ENCODE measurements around the gene H2BW2.
"Not testable (repeated sequence)": the region's sequence is repeated elsewhere in the genome, so short reads cannot be mapped to it uniquely, and the experiment has no call there.

The H2BW2 gene

DNA sequence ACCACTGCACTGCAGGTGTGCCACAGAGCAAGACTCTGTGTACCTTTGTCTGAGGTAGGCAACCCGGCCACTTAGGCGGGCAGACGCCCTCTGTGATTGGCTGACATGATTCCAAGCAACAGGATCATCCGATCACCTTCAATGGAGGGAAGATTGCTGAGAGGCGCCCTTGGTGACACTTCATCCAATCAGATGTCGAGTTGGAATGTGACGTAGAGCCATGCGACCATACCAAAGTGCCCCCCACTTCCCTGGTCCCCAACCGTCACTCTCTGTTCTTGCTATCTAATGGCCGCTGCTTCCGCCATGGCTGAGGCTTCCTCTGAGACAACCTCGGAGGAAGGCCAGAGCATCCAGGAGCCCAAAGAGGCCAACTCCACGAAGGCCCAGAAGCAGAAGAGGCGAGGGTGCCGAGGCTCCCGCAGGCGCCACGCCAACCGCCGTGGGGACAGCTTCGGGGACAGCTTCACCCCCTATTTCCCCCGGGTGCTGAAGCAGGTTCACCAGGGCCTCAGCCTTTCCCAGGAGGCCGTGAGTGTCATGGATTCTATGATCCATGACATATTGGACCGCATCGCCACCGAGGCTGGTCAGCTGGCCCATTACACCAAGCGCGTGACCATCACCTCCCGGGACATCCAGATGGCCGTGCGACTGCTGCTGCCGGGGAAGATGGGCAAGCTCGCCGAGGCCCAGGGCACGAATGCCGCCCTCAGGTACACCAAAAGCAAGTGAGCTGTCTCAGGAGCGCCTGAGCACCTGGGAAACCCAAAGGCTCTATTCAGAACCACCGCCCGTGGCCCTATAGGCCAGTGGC is at the start of gene H2BW2:
Gene H2BW2, plus strand, starts transcription at position 268 of the 817 bp plus-strand sequence. Its CDS starts 39 bp downstream, at position 307.
- no peak for DNase-seq
- Histone ChIP-seq H3K27ac (no peak within 1 kb of the TSS), H3K4me3 (ENCODE audit: low read depth, low read length) (no peak within 1 kb of the TSS), H3K36me3 (replicated peaks) (no peaks in the 10 kb centered on the region), H3K27me3 (replicated peaks) (no peaks in the 10 kb centered on the region)
- in situ Hi-C loops (cut with HindIII; ENCODE audit: low pct_ligation_motif_present, low sequenced_read_pairs), result no loop called here
- no peak for TF ChIP-seq CTCF (IDR thresholded peaks at IDR 0.05; ENCODE audit: low read depth, low read length, missing control alignments)

- no peak overlapping the region for H3K27ac ChIP-seq
- TF ChIP-seq CTCF (IDR thresholded peaks at IDR 0.05; ENCODE audit: low read depth, low read length, missing control alignments), result no peak
- H3K4me3 ChIP-seq (ENCODE audit: low read depth, low read length), result no peak overlapping the region
- H3K36me3 ChIP-seq (replicated peaks), result no peaks in the 10 kb centered on the region
- no peak for DNase-seq
- in situ Hi-C loops (cut with HindIII; ENCODE audit: low pct_ligation_motif_present, low sequenced_read_pairs), result no loop called here
- no peaks in the 10 kb centered on the region for H3K27me3 ChIP-seq (replicated peaks)
These were observed 40.5 kb upstream of the H2BW2 start for GRCh38 chrX:103999234-103999633.

DNA sequence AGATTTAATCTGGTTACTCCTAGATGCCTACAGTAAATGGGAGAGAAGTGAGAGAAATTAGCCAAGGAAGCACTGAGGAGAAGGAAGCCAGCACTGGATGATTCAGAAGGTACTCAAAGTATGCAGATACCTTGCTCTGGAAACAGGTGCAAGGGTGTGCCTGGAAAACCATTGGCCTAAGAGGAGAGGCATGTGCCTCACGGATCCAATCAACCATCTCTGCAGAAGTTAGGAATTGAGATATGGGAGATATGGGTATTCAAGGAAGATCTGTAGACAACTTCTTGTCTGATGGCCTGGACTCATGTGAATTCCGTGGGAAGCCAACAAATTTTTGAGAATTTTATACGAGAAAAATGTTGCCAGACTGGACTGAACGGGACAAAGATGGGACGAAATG is 30.9 kb upstream of the H2BW2 start:
- TF ChIP-seq CTCF (IDR thresholded peaks at IDR 0.05; ENCODE audit: low read depth, low read length, missing control alignments), result no peak
- Histone ChIP-seq H3K27me3 (replicated peaks) (no peaks in the 10 kb centered on the region), H3K36me3 (replicated peaks) (no peaks in the 10 kb centered on the region), H3K27ac (no peak overlapping the region), H3K4me3 (ENCODE audit: low read depth, low read length) (no peak overlapping the region)
- in situ Hi-C loops (cut with HindIII; ENCODE audit: low pct_ligation_motif_present, low sequenced_read_pairs), result no loop called here
- no peak for DNase-seq

- Histone ChIP-seq H3K36me3 (replicated peaks) (no peaks in the 10 kb centered on the region), H3K27me3 (replicated peaks) (no peaks in the 10 kb centered on the region), H3K4me3 (ENCODE audit: low read depth, low read length) (no peak overlapping the region), H3K27ac (no peak overlapping the region)
- no peak for DNase-seq
- TF ChIP-seq CTCF (IDR thresholded peaks at IDR 0.05; ENCODE audit: low read depth, low read length, missing control alignments), result no peak
- in situ Hi-C loops (cut with HindIII; ENCODE audit: low pct_ligation_motif_present, low sequenced_read_pairs), result no loop called here
These were observed 26.6 kb upstream of the H2BW2 start for GRCh38 chrX:104013158-104013557.

DNA sequence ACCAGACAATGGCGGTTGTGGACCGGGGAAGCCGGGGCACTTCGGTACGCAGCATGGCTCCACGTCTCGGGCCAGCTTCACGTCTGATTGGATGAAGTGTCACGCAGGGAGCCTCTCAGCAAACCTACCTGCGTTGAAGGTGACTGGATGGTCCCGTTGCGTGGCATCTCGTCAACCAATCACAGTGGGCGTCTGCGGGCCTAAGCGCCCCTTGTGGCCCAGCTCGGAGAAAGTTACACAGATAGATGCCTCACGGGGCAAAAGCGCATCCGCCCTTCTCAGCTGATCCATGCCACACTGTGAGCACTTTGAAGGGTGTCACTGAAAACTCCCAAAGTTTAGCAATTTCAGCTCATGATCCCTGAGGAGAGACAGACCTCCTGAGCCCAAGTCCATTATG is 26.1 kb upstream of the H2BW2 start, which contains the start of gene H2BW1:
Gene H2BW1, minus strand, starts transcription at position 103 of the 400 bp plus-strand sequence. CDS start 132 bp downstream, outside the sequence.
- Histone ChIP-seq H3K27ac (no peak within 1 kb of the TSS), H3K36me3 (replicated peaks) (no peaks in the 10 kb centered on the region), H3K4me3 (ENCODE audit: low read depth, low read length) (no peak within 1 kb of the TSS), H3K27me3 (replicated peaks) (no peaks in the 10 kb centered on the region)
- TF ChIP-seq CTCF (IDR thresholded peaks at IDR 0.05; ENCODE audit: low read depth, low read length, missing control alignments), result no peak
- no peak for DNase-seq
- in situ Hi-C loops (cut with HindIII; ENCODE audit: low pct_ligation_motif_present, low sequenced_read_pairs), result no loop called here

GRCh38 chrX:104015576-104015975 is 24.2 kb upstream of the H2BW2 start:
- not testable (repeated sequence) for DNase-seq

More at GRCh38 chrX:104015576-104015975, 24.2 kb upstream of the H2BW2 start:
- H3K27me3 ChIP-seq (replicated peaks); in situ Hi-C loops (cut with HindIII; ENCODE audit: low pct_ligation_motif_present, low sequenced_read_pairs); H3K36me3 ChIP-seq (replicated peaks); H3K4me3 ChIP-seq (ENCODE audit: low read depth, low read length); H3K27ac ChIP-seq: not testable (repeated sequence)
